CD4-positive, alpha-beta T cell treated with Interferon gamma for 1 hour (primary cell): ENCODE data around the gene SHBG.
"Not testable (repeated sequence)": the region's sequence is repeated elsewhere in the genome, so short reads cannot be mapped to it uniquely, and the experiment has no call there.

ENCODE experiments used
- DNase-seq: peaks from one replicate; pipeline ENCODE4 v3.0.0-alpha.2; 2020

The SHBG gene, protein sequence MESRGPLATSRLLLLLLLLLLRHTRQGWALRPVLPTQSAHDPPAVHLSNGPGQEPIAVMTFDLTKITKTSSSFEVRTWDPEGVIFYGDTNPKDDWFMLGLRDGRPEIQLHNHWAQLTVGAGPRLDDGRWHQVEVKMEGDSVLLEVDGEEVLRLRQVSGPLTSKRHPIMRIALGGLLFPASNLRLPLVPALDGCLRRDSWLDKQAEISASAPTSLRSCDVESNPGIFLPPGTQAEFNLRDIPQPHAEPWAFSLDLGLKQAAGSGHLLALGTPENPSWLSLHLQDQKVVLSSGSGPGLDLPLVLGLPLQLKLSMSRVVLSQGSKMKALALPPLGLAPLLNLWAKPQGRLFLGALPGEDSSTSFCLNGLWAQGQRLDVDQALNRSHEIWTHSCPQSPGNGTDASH

DNA sequence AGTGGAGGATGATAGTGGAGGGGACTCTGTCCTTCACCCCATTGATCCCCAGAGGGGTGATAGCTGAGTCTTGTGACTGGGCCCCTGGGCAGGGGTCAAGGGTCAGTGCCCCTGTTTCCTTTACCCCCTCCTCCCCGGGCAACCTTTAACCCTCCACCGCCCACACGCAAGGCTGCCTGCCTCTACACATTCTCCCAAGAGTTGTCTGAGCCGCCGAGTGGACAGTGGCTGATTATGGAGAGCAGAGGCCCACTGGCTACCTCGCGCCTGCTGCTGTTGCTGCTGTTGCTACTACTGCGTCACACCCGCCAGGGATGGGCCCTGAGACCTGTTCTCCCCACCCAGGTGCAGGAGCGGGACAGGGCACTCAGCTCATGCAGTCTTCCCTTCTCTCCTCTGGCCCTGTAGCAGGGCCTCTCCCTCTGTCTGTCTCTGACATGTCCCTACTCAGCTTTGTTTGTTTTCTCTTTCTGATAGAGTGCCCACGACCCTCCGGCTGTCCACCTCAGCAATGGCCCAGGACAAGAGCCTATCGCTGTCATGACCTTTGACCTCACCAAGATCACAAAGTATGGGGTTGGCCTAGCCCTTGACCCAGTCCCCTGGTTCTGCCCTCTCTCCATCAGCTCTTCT lies at the start of gene SHBG:
Gene SHBG (plus strand): TSS at position 197 of the 633 bp plus-strand sequence. CDS start 38 bp downstream, at position 235.
- DNase-seq, result no peak

DNA sequence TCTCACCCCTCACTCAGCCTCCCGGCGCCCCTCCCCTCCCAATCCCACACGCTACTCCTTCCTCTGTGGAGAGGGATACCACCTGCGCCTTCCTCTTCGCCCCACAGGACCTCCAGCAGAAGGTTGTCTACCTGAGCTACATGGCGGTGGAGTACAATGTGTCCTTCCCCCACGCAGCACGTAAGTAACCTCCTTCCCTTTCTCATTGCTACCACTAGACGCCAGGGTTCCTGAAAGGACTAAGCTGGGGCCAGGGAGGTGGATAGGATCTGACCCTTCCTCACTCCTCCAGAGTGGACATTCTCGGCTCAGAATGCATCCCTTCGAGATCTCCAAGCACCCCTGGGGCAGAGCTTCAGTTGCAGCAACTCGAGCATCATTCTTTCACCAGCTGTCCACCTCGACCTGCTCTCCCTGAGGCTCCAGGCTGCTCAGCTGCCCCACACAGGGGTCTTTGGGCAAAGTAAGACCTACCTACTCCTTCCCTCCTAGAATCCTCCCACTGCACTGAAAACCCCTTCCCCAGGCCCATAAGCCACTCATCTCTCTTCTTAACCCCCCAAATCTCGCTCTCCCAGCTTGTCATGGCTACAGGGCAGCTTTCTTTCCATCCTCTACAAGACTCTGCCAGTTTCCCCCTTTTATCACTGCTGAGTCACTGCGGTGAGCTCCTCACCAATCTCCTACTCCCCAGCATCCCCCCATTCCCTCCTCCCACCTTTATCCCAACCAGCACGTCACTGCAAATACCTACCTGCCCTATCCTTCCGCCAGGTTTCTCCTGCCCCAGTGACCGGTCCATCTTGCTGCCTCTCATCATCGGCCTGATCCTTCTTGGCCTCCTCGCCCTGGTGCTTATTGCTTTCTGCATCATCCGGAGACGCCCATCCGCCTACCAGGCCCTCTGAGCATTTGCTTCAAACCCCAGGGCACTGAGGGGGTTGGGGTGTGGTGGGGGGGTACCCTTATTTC lies 49.0 kb upstream of the SHBG start:
- DNase-seq, result no peak

DNA sequence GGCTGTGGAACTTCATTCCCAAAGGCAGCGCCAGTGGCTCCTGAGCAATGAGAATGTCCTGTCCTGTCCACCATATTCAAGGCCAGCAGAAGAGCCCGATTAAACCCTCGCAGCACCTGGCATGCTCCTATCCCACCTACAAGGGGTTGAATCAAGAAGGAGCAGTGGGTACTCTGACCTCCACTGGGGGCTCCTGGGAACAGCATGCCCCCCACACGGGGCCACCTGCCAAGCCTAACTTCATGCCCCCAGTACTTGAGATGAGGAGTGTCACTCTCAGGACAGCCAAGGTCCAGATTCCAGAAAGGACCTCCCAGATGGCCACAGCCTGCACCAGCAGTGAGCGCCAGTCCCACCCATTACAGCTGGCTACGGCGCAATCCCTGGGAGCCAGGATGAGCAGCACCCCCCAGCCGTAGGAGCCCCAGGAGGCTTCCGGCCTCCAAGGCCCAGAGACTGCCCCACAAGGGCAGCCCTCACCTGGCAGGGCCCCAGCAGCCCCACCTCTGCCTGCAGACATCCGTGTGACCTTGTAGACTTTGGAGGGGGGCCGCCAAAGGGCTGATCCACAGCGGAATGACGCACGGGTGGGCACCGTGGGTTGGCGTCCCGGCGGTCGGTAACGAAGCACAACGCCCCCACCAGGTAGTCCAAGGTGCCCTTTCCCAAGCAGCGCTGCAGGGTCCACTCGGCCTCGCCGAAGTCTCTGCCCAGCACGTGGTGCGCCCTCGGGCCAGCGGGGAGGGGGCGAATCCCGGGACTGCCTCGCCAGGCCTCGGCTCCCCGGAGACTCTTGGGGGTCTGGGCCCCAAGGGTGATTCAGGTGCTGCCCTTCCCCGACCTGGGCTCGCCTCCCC lies 47.3 kb upstream of the SHBG start:
- DNase-seq, result no peak

DNA sequence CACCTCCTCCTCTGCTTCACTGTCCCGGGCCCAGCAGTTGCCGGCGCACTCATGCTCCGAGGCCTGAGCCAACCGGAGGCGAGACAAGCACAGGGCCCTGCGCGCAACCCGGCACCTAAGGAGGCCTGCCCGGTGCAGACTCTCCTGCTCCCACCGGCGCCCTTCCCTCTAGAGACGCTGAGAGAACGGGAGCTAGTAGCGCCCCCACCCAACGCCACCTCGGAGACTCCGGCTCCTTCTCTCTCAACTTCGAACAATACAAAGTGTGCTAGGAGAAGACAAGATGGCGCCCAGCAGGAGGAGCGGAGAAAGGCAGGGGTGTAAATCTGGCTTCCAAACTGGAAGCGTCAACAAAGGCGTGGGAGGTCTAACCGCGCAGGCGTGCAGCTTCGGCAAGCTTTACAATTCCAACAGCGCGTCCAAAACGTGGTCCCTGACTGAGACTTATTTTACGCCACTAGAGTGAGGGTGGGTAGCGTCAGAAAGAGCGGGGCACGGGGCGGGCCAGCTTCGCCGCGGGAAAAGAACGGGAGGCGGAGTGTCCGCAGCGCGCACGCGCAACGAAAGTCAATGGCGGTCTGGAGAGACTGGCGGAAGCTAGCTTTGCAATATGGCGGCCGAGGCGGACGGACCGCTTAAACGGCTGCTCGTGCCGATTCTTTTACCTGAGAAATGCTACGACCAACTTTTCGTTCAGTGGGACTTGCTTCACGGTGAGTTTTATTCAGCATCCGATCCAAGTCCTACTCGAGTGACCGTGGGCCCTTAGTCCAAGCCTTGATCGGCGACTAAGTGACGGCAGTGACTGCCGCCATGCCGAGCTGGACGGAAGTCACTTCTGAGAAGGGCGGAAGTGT lies 46.5 kb upstream of the SHBG start, which contains the start of gene MPDU1:
Gene MPDU1 (plus strand): TSS at position 600 of the 857 bp plus-strand sequence. CDS start 11 bp downstream, at position 611.
- DNase-seq, result peak; percentile 96

DNA sequence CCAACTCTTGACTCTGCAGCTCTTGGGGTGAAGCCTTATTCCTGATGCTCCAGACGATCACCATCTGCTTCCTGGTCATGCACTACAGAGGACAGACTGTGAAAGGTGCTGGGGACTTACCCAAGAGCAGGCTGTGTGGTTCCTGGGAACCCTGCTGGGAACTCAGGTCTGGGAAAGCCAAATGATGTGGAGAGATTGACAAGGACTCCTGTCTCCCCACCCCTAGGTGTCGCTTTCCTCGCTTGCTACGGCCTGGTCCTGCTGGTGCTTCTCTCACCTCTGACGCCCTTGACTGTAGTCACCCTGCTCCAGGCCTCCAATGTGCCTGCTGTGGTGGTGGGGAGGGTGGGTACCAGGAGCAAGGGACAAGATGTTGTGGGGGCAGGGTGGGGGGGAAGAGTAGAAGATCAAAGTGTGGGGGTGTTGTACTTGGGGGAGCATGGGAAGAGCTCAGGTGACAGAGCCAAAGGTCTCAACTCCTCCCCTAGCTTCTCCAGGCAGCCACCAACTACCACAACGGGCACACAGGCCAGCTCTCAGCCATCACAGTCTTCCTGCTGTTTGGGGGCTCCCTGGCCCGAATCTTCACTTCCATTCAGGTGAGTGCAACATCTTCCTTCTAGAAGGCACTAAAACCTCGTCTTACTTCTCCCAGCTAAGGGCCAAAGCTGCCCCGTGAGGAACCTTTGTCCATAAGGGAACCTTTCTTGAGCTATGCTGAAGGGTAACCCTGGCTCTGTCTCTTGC lies 43.1 kb upstream of the SHBG start:
- DNase-seq, result no peak

DNA sequence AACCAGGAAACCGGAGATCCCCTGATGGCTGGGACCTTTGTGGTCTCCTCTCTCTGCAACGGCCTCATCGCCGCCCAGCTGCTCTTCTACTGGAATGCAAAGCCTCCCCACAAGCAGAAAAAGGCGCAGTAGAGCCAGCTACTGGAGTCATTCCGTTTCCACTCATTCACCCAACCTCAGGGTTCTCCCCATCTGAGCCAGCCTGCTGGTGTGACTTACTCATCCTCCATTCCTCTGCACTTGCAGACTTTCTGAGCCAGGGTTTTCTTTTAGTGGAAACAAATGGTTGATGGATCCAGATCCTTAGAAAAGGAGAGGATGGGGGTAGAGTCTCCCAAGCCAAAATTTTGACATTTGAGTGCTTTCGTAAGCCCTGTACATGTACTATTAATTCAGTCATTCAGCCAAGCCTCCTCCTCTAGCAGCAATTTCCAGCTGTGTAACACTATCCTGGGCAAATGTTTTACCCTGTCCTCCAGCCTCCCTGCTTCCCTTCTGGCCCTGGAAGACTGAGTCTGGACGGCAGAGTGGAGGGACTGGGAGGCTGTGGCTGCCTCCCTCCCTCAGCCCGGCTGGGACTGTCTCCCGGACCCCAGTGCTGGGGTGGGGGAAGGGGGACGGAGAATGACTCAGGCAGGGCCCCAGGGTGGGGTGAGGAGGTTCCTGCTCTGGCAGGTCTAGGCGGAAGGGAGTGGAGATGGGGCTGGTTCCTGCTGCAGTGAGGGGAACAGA lies 42.3 kb upstream of the SHBG start:
- DNase-seq, result no peak

DNA sequence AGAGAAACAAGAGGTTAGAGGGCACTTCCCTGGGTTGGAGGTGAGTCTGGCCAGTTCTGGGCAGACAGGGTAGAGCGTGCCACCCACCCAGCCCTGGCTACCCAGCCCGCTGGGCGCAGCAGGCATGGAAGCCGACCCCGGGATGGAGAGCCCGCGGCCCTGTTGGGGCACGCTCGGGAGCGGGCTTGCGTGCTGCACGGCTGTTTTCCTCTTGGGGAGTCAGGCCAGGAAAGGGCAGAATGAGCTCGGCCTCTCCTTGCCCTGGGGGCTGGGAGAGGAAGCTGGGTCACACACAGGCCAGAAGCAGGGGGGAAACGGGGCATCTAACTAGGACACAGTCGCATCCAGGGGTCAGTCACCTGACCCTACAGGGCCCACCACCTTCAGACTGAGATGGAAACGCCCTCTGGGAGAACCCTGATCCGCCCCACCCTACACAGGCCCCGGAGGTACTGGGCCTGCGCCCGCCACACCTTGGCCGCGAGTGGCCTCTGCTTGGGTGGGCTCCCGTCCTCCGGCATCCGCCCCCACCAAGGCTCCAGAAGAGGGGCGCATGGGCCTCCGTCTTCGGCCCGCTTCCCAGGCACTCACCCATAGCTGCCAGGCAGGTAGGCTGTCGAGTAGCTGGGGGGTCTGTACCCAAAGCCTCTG lies 41.3 kb upstream of the SHBG start:
- no peak for DNase-seq

DNA sequence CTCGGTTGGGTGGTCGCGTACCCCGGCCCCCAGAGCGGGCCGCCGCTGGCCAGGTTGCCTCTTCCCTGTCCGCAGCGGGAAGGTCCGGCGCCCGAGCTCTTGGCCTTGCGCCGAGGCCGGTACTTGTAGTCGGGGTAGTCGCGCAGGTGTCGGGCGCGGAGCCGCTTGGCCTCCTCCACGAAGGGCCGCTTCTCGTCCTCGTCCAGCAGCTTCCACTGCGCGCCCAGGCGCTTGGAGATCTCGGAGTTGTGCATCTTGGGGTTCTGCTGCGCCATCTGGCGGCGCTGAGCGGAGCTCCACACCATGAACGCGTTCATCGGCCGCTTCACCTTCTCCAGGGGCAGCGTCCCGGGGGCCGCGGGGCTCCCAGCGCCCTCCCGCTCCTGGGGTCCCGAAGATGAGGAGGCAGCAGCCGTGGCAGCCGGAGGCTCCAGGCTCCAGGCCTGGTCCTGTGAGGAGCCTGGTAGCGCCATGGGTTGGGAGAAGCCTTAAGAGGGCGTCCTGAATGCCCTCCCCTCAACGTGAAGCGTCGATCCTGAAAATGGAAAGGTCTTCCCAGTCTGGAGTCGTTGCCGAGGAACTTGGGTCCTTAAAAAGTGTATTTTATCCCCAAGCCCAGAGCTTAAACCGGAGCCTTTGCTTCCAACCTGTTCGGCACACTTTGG lies 40.6 kb upstream of the SHBG start:
- DNase-seq, result peak; percentile 71

DNA sequence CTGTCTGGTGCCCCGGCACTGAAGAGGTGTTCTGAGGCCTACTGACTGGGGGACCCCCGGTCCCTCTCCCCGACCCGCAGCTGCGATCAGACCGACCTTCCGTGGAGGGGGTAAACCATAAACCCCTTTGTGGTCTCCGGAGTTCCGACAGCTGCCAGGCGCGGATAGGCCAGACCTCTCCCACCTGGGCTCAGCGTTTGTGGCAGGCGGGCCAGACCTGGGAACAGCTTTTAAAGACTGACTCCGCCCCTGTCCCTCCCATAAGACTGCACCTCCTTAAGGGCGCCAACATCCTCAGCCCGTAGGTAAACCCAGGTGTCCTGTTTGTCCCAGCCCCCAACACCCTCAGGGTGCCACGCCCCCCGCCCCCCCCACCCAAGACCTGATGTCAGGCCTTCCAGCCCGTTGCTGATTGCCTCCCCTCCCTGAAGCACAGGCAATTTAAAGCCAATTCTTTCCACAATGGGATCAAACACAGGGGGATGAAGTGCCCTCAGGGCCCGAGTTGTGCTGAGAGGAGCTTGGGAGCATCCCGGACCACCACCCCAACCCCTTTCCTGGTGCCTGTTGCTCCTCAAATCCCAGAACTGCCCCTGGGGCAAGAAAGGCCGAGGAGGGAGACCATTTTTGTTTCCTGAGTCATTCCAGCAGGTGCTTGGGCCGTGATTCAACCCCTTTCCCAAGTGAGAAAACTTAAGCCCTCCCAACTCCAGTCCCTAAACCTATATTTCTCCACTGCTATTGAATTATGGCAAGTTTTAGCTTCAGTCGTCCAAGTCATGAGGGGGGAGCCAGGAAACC lies 39.8 kb upstream of the SHBG start, which contains the start of gene SOX15:
Gene SOX15 (minus strand): TSS at position 204 of the 801 bp plus-strand sequence. CDS start 418 bp downstream, outside the sequence.
- no peak for DNase-seq

DNA sequence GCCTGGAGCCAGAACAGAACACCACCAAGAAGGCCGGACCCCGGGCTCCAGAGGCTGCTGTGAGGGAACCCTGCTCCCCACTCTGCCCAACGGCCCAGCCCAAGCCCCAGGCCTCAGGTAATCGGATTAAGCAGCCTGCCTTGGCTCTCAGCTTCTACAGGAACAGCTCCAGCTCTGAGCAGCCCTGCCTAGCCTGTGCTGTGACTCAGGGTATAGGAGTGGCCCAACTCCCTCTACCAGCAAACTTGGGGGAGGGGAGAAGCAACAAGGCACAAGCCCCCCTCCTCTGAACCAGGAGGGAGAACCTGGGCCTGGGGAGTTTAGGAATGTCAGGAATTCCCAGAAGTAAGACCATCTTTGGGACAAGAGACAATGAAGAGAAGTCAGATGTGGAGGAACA lies 39.2 kb upstream of the SHBG start:
- DNase-seq, result no peak

DNA sequence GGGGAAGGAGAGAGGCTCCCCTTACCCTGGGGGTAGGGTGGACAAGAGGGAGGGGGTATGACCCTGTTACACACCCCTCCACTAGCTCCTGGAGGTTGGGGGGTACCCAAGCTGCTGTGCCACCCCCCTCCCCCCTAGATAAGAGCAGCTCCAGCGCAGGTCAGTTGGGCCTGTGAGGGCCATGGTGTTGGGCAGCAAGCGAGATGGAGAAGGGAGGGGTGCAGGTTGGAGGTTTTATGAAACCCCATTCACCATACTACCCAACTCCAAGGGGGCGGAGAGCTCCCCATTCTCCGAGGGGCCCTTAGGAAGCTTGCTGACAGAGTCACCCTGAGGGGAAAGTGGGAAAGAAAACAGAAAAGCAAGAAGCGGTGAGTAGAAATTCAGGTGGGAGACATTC lies 38.3 kb upstream of the SHBG start:
- no peak for DNase-seq

DNA sequence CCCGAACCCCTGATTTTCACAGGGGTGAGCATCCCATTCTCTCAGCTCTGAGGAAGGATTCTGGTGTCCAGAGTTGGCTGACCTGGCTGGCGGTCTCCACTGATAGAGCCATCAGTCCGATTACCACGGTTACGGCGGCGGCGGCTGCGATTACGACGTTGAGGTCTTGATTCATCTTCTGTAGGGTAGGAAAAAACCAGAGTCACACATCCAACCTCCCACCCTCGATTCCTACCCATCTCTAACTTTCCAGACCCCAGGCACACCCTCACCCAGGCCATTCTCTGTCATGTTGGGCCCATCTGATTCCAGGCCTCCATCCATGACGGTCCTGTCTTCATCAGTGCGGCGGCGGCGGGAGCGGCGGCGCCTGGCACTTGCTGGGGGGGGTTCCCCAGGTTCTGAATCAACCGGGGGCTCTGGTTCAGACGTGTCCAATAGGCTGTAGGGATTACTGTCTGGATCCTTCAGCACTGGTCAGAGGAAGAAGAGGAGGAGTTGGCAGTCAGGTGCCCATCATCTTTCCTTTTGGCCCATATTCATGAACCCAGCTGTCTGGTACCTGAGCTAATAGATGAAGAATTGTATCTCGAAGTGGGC lies 37.4 kb upstream of the SHBG start:
- DNase-seq, result no peak

DNA sequence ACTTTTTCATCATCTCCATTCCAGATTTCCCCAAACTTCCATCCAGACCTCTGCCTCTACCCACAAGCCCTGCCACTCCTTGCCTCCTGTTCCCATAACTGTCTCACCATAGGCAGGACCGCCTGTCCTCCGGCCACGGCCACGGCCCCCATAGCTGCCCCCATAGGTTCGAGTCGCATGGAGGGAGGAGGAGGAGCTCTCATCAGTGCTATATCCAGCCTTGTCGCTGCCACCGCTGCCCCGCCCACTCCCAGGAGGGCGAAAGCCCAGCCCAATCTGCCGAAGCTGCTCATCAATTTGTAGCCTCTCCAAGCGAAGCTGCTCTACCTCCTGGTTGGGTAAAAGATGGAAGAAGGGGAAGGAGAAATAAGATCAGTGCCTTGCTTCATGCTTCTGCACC lies 36.6 kb upstream of the SHBG start:
- DNase-seq, result no peak

DNA sequence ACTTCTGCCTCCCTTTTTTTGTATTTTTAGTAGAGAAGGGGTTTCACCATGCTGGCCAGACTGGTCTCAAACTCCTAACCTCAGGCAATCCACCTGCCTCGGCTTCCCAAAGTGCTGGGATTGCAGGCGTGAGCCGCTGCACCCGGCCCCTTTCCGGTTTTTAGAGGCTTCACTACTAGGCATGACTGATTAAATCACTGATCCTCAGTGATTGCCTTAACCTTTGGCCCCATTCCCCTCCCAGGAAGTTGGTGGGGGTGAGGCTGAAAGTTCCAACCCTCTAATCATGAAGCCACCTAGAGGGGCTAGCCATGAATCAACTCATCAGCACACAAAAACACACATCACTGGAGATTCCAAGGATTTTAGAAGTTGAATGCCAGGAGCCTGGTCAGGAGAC lies 32.4 kb upstream of the SHBG start:
- DNase-seq, result not testable (repeated sequence)

DNA sequence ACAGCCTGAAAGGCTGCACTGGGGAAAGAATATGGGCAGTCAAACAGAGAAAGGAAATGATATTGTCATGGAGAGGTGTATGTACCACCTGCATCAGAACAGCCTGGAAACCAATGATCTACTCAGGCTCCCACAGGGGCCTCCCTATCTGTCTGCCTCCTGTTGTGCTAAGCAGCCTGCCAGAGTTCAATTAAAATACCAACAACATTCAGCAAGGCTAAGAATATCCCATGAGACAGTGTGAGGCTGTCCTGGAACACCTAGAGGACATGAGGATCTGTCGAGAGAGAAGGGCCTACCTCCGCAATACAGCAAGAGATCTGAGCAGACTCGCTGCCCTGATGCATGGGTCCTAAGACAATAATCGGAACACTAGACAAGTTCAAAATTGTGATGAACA lies 23.7 kb upstream of the SHBG start:
- no peak for DNase-seq

DNA sequence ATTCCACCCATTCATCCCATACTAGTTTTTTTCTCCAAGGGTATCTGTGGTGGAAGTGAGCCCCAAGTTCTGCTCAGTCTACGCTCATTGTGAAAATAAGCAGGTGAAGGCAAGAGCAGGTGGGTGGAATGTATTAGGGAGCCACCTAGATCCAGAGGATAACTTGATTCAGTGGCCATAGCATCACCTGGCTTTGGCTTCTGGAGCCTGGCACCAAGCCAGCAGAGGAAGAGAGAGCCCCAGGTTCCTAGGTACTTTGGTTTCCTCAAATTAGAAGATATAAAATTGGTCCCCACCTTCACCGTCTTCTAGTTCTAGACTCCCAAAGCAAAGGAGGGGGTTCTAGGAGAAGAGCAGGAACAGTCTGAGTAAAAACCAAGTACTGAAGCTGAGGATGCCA lies 19.3 kb upstream of the SHBG start:
- DNase-seq, result no peak

DNA sequence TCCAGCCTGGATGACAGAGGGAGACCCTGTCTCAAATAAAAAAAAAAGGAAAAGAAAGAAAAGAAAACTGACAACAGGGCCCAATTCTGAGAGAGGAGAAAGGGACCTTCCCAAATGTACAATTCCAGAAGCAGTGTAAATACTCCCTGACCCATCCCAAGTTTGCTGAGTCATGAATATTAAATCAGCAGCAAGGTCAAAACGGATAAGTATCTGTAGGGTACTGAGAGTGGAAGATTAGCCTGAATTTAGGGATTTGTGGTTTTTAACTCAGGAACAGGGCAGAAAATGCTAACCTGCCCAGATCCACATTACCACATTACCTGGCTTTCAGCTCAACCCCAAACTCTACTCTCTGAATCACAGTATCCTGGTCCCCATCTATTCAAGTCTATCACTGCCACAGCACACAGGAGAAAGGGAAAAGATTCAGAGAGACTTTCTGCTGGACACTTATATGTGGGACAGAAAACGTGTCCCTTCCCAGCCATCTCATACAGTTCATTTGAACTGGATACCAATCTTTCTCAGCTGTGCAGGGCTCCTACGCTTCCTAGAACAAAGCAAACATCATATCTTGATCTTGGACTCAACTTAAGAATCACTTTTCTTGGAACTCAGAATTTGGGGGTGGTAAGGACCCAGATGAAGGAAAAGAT lies 18.2 kb upstream of the SHBG start:
- no peak for DNase-seq
